Keratinocyte (primary cell): ENCODE results near the gene SARS1. TPM values are rescaled to one million over a fixed set of nuclear protein-coding genes. Genes with fewer than 3 reads are reported as not detected.

Experiments
- DNase-seq: peaks from one replicate; pipeline ENCODE4 v3.0.0-alpha.2; 2011; ENCODE audit warnings: low read depth, missing footprints, low spot score
- FAIRE-seq: peaks from 2 replicates; lab custom pipeline; 2011; peaks lifted over from hg19 to GRCh38; lab: Jason Lieb, UNC
- H2AFZ ChIP-seq: 2 replicates; pipeline ENCODE4 v1.6.0; 2012; ENCODE audit warnings: low read length, control low read depth, inconsistent platforms; ENCODE audit not compliant: control insufficient read depth
- H3K27ac ChIP-seq: 2 replicates; pipeline ENCODE4 v1.5.1; 2011; ENCODE audit warnings: low read length; ENCODE audit not compliant: control insufficient read depth, insufficient read depth
- H3K27me3 ChIP-seq: 3 replicates; pipeline ENCODE4 v1.6.0; 2011; ENCODE audit warnings: low read length; ENCODE audit not compliant: control insufficient read depth, insufficient read depth; ENCODE audit errors: extremely low read depth
- H3K36me3 ChIP-seq, 2 experiments: 2 replicates in 1 of 2; 3 replicates in 1 of 2; pipeline ENCODE4 v1.5.1; 2011; ENCODE audit warnings: low read length in 2 of 2, mild to moderate bottlenecking in 1 of 2; ENCODE audit not compliant: control insufficient read depth in 2 of 2, insufficient read depth in 2 of 2; ENCODE audit errors: extremely low read depth in 1 of 2
- H3K4me1 ChIP-seq: 3 replicates; pipeline ENCODE4 v1.5.1; 2011; ENCODE audit warnings: low read length; ENCODE audit not compliant: control insufficient read depth, insufficient read depth; ENCODE audit errors: extremely low read depth
- H3K4me2 ChIP-seq: 3 replicates; pipeline ENCODE4 v1.6.0; 2011; ENCODE audit warnings: low read depth, low read length; ENCODE audit not compliant: control insufficient read depth, insufficient read depth; ENCODE audit errors: extremely low read depth
- H3K4me3 ChIP-seq, 3 experiments: fragments of 200-600 bp in 1 of 3; sonication (generic) in 1 of 3; 2 replicates in 2 of 3; 3 replicates in 1 of 3; pipeline ENCODE4 v1.5.1; 2011 to 2016; ENCODE audit warnings: low read length in 3 of 3, mild to moderate bottlenecking in 3 of 3, control low read depth in 2 of 3, inconsistent platforms in 1 of 3, low read depth in 1 of 3, mixed read lengths in 1 of 3, mixed run types in 1 of 3, moderate library complexity in 1 of 3; ENCODE audit not compliant: control insufficient read depth in 2 of 3, insufficient read depth in 2 of 3; ENCODE audit errors: extremely low read depth in 1 of 3
- H3K79me2 ChIP-seq: 2 replicates; pipeline ENCODE4 v1.6.0; 2012; ENCODE audit warnings: low read length; ENCODE audit not compliant: control insufficient read depth, insufficient read depth
- H3K9ac ChIP-seq: 3 replicates; pipeline ENCODE4 v1.6.0; 2011; ENCODE audit warnings: low read length; ENCODE audit not compliant: control insufficient read depth, insufficient read depth; ENCODE audit errors: extremely low read depth
- H3K9me1 ChIP-seq: 3 replicates; pipeline ENCODE4 v1.6.0; 2011; ENCODE audit warnings: low read length; ENCODE audit not compliant: control insufficient read depth, insufficient read depth; ENCODE audit errors: extremely low read depth
- H3K9me3 ChIP-seq: 2 replicates; pipeline ENCODE4 v1.5.1; 2012; ENCODE audit warnings: low read depth, low read length; ENCODE audit not compliant: control insufficient read depth
- H4K20me1 ChIP-seq: 3 replicates; pipeline ENCODE4 v1.6.0; 2011; ENCODE audit warnings: low read length; ENCODE audit not compliant: control insufficient read depth, insufficient read depth; ENCODE audit errors: extremely low read depth
- EZH2 ChIP-seq: IDR thresholded peaks from one replicate; pipeline ENCODE4 v1.6.1; 2012; ENCODE audit warnings: inconsistent platforms, mild to moderate bottlenecking, low read length, moderate library complexity
- dilution Hi-C: fragments of 300-500 bp; cut with MboI; formaldehyde crosslinking; loops from one replicate; pipeline ENCODE4 v1.7.0; 2020; ENCODE audit warnings: low sequenced_read_pairs; ENCODE audit not compliant: extremely low pct_ligation_motif_present
- polyA plus RNA-seq, 5 experiments: library from polyadenylated mRNA; depleted of rRNA in 3 of 5; stranded (reverse) in 3 of 5; stranded (forward) in 1 of 5; unstranded in 1 of 5; fragments of >200 nt; gene quantifications; 1 replicate in 1 of 5; 2 replicates in 3 of 5; 3 replicates in 1 of 5; pipeline versions ENCODE4 v1.2.1 to v1.2.3, GENCODE V29; 2011 to 2012; ENCODE audit warnings: missing spikeins in 2 of 5, low read depth in 1 of 5, low replicate concordance in 1 of 5
- TF ChIP-seq, protein P1 (sequence below), 3 experiments: IDR thresholded peaks in 1 of 3; conservative IDR thresholded peaks in 1 of 3; optimal IDR thresholded peaks in 1 of 3; 2 replicates in 2 of 3; 3 replicates in 1 of 3; pipeline versions ENCODE3 to v1.5.1; 2011; ENCODE audit warnings: low read length in 3 of 3, mild to moderate bottlenecking in 3 of 3, moderate library complexity in 2 of 3, control low read depth in 1 of 3, inconsistent platforms in 1 of 3; ENCODE audit not compliant: insufficient read depth in 2 of 3; ENCODE audit errors: extremely low read depth in 1 of 3

SARS1 gene
- polyA plus RNA-seq, 1 donor (not counting 4 experiments of a cell fraction or from before 2014, with no cell fraction given), result 203 TPM

GRCh38 chr1:109246141-109246551, 32.4 kb downstream of the SARS1 start:
- TF ChIP-seq EZH2, result no peak
- peaks cover 10% of the 10 kb centered on the region for H3K4me1 ChIP-seq
- FAIRE-seq (no peak), DNase-seq (no peak)
- no peak overlapping the region for H3K4me3 ChIP-seq
- no peak overlapping the region for H3K4me2 ChIP-seq
- no peak overlapping the region for H3K9ac ChIP-seq
- no peak overlapping the region for H2AFZ ChIP-seq
- peaks cover 1 to 5% of the 10 kb centered on the region in 2 experiments for H3K36me3 ChIP-seq
- H3K27ac ChIP-seq, result no peak overlapping the region
- no peaks in the 10 kb centered on the region for H3K27me3 ChIP-seq
- H4K20me1 ChIP-seq, result no peaks in the 10 kb centered on the region
- dilution Hi-C loops, result no loop called here
- no peaks in the 10 kb centered on the region for H3K9me1 ChIP-seq
- peaks cover 8% of the 10 kb centered on the region for H3K79me2 ChIP-seq
- H3K9me3 ChIP-seq, result no peaks in the 10 kb centered on the region

GRCh38 chr1:109247401-109248365, 34.0 kb downstream of the SARS1 start:
- no peak for DNase-seq
- peaks cover 8% of the 10 kb centered on the region for H3K4me1 ChIP-seq

More at GRCh38 chr1:109247401-109248365, 34.0 kb downstream of the SARS1 start:
- no peak overlapping the region for H3K4me2 ChIP-seq
- dilution Hi-C loops, result no loop called here
- H3K9ac ChIP-seq, result no peak overlapping the region
- peaks cover 18% of the 10 kb centered on the region for H3K79me2 ChIP-seq
- H3K9me3 ChIP-seq, result no peaks in the 10 kb centered on the region
- no peaks in the 10 kb centered on the region for H3K27me3 ChIP-seq
- no peaks in the 10 kb centered on the region for H3K9me1 ChIP-seq
- TF ChIP-seq, protein P1, sequence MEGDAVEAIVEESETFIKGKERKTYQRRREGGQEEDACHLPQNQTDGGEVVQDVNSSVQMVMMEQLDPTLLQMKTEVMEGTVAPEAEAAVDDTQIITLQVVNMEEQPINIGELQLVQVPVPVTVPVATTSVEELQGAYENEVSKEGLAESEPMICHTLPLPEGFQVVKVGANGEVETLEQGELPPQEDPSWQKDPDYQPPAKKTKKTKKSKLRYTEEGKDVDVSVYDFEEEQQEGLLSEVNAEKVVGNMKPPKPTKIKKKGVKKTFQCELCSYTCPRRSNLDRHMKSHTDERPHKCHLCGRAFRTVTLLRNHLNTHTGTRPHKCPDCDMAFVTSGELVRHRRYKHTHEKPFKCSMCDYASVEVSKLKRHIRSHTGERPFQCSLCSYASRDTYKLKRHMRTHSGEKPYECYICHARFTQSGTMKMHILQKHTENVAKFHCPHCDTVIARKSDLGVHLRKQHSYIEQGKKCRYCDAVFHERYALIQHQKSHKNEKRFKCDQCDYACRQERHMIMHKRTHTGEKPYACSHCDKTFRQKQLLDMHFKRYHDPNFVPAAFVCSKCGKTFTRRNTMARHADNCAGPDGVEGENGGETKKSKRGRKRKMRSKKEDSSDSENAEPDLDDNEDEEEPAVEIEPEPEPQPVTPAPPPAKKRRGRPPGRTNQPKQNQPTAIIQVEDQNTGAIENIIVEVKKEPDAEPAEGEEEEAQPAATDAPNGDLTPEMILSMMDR (optimal IDR thresholded peaks at IDR 0.05 in 1 of 3, IDR thresholded peaks at IDR 0.05 in 1 of 3, conservative IDR thresholded peaks at IDR 0.05 in 1 of 3; ENCODE audit: extremely low read depth in 1 of 3, insufficient read depth in 2 of 3, low read length in 3 of 3), result no peak
- no peak overlapping the region for H2AFZ ChIP-seq
- peaks cover 4 to 12% of the 10 kb centered on the region in 2 experiments for H3K36me3 ChIP-seq
- H3K27ac ChIP-seq, result no peak overlapping the region
- no peaks in the 10 kb centered on the region for H4K20me1 ChIP-seq
- FAIRE-seq, result no peak
- H3K4me3 ChIP-seq, result no peak overlapping the region
